ENCODE data around the gene PI4KA.

Gene PI4KA

GRCh38 chr22:20727118-20728015 is 131.2 kb downstream of the PI4KA start:
- no peak for DNase-seq (ENCODE audit: low read depth)
- TF ChIP-seq POLR2A (IDR thresholded peaks at IDR 0.05; ENCODE audit: extremely low read depth, insufficient read length) (no peak), CTCF (IDR thresholded peaks at IDR 0.05; ENCODE audit: low read depth, low read length) (no peak), MAX (IDR thresholded peaks at IDR 0.05; ENCODE audit: low read depth, low read length) (no peak), MYC (IDR thresholded peaks at IDR 0.05; ENCODE audit: low read depth, low read length) (no peak)

GRCh38 chr22:20725987-20726558 is 132.5 kb downstream of the PI4KA start:
- DNase-seq (ENCODE audit: low read depth), result no peak

More at GRCh38 chr22:20727118-20728015, 131.2 kb downstream of the PI4KA start:
- no peak overlapping the region for H3K4me3 ChIP-seq (ENCODE audit: low read depth, low read length)

GRCh38 chr22:20724676-20725454 is 133.7 kb downstream of the PI4KA start:
- TF ChIP-seq CTCF (IDR thresholded peaks at IDR 0.05; ENCODE audit: low read depth, low read length) (no peak), POLR2A (IDR thresholded peaks at IDR 0.05; ENCODE audit: extremely low read depth, insufficient read length) (no peak), MYC (IDR thresholded peaks at IDR 0.05; ENCODE audit: low read depth, low read length) (no peak), MAX (IDR thresholded peaks at IDR 0.05; ENCODE audit: low read depth, low read length) (no peak)
- H3K4me3 ChIP-seq (ENCODE audit: low read depth, low read length), result no peak overlapping the region
- DNase-seq (ENCODE audit: low read depth), result no peak

More at GRCh38 chr22:20725987-20726558, 132.5 kb downstream of the PI4KA start:
- H3K4me3 ChIP-seq (ENCODE audit: low read depth, low read length), result no peak overlapping the region
- no peak for TF ChIP-seq POLR2A (IDR thresholded peaks at IDR 0.05; ENCODE audit: extremely low read depth, insufficient read length)
- no peak for TF ChIP-seq MAX (IDR thresholded peaks at IDR 0.05; ENCODE audit: low read depth, low read length)
- no peak for TF ChIP-seq MYC (IDR thresholded peaks at IDR 0.05; ENCODE audit: low read depth, low read length)
- TF ChIP-seq CTCF (IDR thresholded peaks at IDR 0.05; ENCODE audit: low read depth, low read length), result no peak

GRCh38 chr22:20721409-20722218 is 137.0 kb downstream of the PI4KA start:
- TF ChIP-seq POLR2A (IDR thresholded peaks at IDR 0.05; ENCODE audit: extremely low read depth, insufficient read length) (no peak), CTCF (IDR thresholded peaks at IDR 0.05; ENCODE audit: low read depth, low read length) (no peak), MAX (IDR thresholded peaks at IDR 0.05; ENCODE audit: low read depth, low read length) (no peak), MYC (IDR thresholded peaks at IDR 0.05; ENCODE audit: low read depth, low read length) (no peak)
- DNase-seq (ENCODE audit: low read depth), result no peak
- no peak overlapping the region for H3K4me3 ChIP-seq (ENCODE audit: low read depth, low read length)

All from NB4 (cell line).